Upper lobe of left lung (tissue), 4 donors: ENCODE measurements around the gene APOBEC3C.
"Not testable (repeated sequence)": the region's sequence is repeated elsewhere in the genome, so short reads cannot be mapped to it uniquely, and the experiment has no call there.

Source experiments
- POLR2A ChIP-seq, 4 donors: fragments of 450-650 bp; IDR thresholded peaks; one replicate each; pipeline ENCODE4 v1.5.1; 2016 to 2017; ENCODE audit warnings: antibody characterized with exemption in 4 of 4, mild to moderate bottlenecking in 2 of 4
- POLR2AphosphoS5 ChIP-seq, 2 donors: sonication (generic); formaldehyde crosslinking; IDR thresholded peaks; one replicate each; pipeline ENCODE4 v1.5.1; 2017; ENCODE audit warnings: antibody characterized with exemption in 2 of 2
- TF ChIP-seq, protein P1 (sequence below), 6 experiments: fragments of 450-650 bp in 4 of 6; fragments of 200-600 bp in 2 of 6; sonication (generic) in 2 of 6; IDR thresholded peaks; one replicate each; pipeline ENCODE4 v1.5.1; 2016 to 2019; ENCODE audit warnings: antibody characterized with exemption in 6 of 6

DNA sequence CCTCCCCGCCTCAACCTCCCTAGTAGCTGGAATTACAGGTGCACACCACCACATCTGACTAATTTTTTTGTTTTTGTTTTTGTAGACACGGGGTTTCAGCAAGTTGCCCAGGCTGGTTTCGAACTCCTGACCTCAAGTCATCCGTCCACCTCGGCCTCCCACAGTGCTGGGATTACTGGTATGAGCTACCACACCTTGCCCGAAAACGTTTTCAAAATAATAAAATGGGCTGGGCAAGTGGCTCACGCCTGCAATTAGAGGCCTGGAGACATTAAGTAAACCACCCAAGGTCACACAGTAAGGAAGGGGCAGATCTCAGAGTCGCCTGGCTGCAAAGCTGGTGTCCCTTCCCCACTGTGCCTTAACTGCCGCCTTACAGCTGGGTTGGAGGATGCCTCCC lies 33.5 kb upstream of the APOBEC3C start:
- TF ChIP-seq, protein P1, sequence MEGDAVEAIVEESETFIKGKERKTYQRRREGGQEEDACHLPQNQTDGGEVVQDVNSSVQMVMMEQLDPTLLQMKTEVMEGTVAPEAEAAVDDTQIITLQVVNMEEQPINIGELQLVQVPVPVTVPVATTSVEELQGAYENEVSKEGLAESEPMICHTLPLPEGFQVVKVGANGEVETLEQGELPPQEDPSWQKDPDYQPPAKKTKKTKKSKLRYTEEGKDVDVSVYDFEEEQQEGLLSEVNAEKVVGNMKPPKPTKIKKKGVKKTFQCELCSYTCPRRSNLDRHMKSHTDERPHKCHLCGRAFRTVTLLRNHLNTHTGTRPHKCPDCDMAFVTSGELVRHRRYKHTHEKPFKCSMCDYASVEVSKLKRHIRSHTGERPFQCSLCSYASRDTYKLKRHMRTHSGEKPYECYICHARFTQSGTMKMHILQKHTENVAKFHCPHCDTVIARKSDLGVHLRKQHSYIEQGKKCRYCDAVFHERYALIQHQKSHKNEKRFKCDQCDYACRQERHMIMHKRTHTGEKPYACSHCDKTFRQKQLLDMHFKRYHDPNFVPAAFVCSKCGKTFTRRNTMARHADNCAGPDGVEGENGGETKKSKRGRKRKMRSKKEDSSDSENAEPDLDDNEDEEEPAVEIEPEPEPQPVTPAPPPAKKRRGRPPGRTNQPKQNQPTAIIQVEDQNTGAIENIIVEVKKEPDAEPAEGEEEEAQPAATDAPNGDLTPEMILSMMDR (IDR thresholded peaks at IDR 0.05), result not testable (repeated sequence)
- TF ChIP-seq POLR2A, POLR2AphosphoS5 (IDR thresholded peaks at IDR 0.05): not testable (repeated sequence)
